ENCODE data around the gene ANKLE1.

The ANKLE1 gene

DNA sequence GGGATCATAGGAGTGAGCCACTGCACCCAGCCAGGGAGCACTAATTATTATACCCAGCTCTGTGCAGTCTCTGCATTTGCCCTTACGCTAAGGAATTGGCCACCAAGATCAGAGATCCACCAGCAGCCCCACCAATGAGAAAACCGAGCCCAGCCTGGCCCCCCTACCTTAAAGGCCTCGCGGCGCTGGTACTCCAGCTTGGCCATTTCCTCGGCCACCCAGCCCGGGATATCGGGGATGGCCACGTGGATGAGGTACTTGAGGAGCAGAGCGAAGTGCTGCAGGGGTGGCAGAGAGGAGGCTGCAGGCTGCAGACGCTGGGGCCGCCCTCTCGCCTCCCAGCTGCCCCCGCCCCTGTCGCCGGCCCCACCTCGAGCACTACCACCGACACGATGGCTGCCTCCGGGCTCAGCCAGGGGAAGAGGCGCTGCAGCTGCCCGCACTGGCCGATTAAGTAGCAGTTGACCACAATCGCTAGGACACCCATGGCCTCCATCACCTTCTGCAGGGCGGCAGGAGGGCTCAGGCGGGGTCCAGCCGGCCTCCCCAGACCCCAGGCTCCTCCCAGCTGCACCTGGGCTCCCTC is 45.5 kb downstream of the ANKLE1 start:
- TF ChIP-seq POLR2AphosphoS5 (IDR thresholded peaks at IDR 0.05; ENCODE audit: low read depth, low read length) (no peak), TAF1 (IDR thresholded peaks at IDR 0.05; ENCODE audit: borderline replicate concordance, insufficient read depth, low read length) (no peak), FOXP2 (optimal IDR thresholded peaks at IDR 0.05; ENCODE audit: borderline replicate concordance, extremely low read depth, extremely low read length, insufficient read depth) (no peak), SIN3A (IDR thresholded peaks at IDR 0.05; ENCODE audit: borderline replicate concordance, insufficient read depth, low read length) (no peak), REST (IDR thresholded peaks at IDR 0.05; ENCODE audit: insufficient read depth in 1 of 2, low read depth in 2 of 2, low read length in 2 of 2) (no peak)

DNA sequence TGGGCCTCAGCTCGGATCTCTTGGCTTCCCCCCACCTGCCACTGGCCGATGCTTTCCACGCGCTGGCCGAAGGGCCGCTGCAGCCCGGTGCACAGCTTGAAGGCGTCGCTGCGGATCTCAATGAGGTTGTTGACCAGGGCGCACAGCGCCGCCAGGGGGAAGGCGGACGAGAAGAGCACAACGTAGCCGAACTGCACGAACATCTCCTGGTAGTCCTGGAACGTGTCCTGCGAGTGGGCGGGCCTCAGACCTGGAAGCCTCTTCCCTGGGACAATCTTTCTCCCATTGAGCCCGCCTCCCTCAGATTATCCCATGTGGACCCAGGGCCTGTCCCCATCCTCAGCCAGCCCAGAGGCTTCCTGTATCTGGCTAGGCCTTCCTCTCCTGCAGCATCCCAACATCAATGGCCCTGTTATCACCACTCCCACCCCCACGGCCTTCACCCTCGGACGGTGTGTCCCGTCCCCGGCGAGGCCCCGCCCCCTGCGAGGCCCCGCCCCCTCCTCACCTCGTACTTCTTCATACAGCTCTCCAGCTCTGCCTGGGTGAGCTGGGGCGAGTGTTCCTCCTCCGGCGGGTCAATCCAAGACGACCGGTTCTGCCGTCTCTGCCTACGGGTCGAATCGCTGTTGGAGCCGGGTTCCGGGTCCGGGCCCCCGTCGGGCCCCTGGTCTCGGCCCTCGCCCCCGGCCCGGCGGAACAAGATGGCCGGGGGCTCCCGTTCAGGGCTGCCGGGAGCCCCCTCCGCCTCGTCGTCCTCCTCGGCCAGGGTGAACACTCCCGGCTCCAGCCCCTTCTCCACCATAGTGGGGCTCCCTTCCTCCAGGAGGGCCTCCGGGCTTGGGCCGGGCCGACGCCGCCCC is 46.2 kb downstream of the ANKLE1 start:
- TF ChIP-seq REST (IDR thresholded peaks at IDR 0.05; ENCODE audit: insufficient read depth in 1 of 2, low read depth in 2 of 2, low read length in 2 of 2) (no peak), SIN3A (IDR thresholded peaks at IDR 0.05; ENCODE audit: borderline replicate concordance, insufficient read depth, low read length) (no peak)

GRCh38 chr19:17328517-17329365 is 47.0 kb downstream of the ANKLE1 start:
- TF ChIP-seq FOXP2 (optimal IDR thresholded peaks at IDR 0.05; ENCODE audit: borderline replicate concordance, extremely low read depth, extremely low read length, insufficient read depth) (no peak), TAF1 (IDR thresholded peaks at IDR 0.05; ENCODE audit: borderline replicate concordance, insufficient read depth, low read length) (no peak), POLR2AphosphoS5 (IDR thresholded peaks at IDR 0.05; ENCODE audit: low read depth, low read length) (no peak)

DNA sequence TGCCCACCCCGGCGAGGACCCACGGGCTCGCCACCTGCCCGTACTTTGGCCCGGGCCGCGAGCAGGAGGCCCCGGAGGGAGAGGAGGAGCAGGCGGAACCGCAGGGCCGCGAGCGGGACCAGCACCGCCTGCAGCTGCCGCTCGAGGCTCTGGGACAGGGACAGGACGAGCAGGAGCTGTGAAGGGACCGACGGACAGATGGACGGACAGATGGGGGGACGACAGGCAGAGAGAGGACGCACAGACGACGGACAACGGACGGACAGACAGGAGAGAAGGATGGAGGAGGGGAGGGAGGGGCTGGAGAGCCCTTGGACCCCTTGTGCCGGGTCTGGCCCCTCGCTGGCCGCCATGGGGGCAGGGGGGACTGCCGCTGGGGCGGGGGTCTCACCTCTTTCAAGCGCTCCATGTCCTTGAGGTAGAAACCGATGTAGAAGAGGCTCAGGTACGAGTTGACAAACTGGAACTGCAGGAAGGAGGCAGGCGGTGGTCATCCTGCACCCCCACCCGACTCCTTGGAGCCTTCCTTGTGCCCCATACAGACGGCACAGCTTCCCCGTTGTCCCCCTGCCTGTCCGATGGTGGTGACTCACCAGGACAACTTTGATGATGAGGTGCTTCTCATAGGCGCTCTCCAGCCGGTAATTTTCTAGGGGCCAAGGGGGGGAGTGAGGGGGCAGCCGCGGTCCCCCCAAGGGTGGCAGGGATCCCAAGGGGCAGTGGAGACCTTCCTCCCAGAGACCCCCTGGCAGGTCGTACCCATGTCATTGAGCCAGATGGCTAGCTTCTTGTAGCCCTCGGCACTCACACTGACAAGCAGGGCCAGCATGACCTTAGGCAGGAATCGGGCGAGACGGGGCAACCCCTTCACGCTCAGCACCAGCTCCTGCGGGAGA is 47.9 kb downstream of the ANKLE1 start:
- TF ChIP-seq POLR2AphosphoS5 (IDR thresholded peaks at IDR 0.05; ENCODE audit: low read depth, low read length) (no peak), TAF1 (IDR thresholded peaks at IDR 0.05; ENCODE audit: borderline replicate concordance, insufficient read depth, low read length) (no peak), FOXP2 (optimal IDR thresholded peaks at IDR 0.05; ENCODE audit: borderline replicate concordance, extremely low read depth, extremely low read length, insufficient read depth) (peak; percentile 25)

GRCh38 chr19:17330262-17331044 is 48.8 kb downstream of the ANKLE1 start:
- no peak for TF ChIP-seq FOXP2 (optimal IDR thresholded peaks at IDR 0.05; ENCODE audit: borderline replicate concordance, extremely low read depth, extremely low read length, insufficient read depth)
- TF ChIP-seq REST (IDR thresholded peaks at IDR 0.05; ENCODE audit: insufficient read depth in 1 of 2, low read depth in 2 of 2, low read length in 2 of 2) = no peak
- no peak for TF ChIP-seq POLR2AphosphoS5 (IDR thresholded peaks at IDR 0.05; ENCODE audit: low read depth, low read length)
- TF ChIP-seq TAF1 (IDR thresholded peaks at IDR 0.05; ENCODE audit: borderline replicate concordance, insufficient read depth, low read length) = no peak
- TF ChIP-seq SIN3A (IDR thresholded peaks at IDR 0.05; ENCODE audit: borderline replicate concordance, insufficient read depth, low read length) = no peak
